Breast epithelium (tissue), 3 donors: ENCODE measurements around the gene SLC23A2.

Source experiments
- POLR2A ChIP-seq: fragments of 450-650 bp; IDR thresholded peaks from one replicate; pipeline ENCODE4 v1.6.1; 2016; ENCODE audit warnings: antibody characterized with exemption, mild to moderate bottlenecking, moderate library complexity
- POLR2AphosphoS5 ChIP-seq, 3 donors: sonication (generic); formaldehyde crosslinking; IDR thresholded peaks; one replicate each; pipeline ENCODE4 v1.6.1; 2017; ENCODE audit warnings: antibody characterized with exemption in 3 of 3
- TF ChIP-seq, protein P1 (sequence below), 3 donors: fragments of 450-650 bp; IDR thresholded peaks; one replicate each; pipeline ENCODE4 v1.5.1; 2016 to 2017; ENCODE audit warnings: antibody characterized with exemption in 3 of 3, mild to moderate bottlenecking in 3 of 3, moderate library complexity in 3 of 3

DNA sequence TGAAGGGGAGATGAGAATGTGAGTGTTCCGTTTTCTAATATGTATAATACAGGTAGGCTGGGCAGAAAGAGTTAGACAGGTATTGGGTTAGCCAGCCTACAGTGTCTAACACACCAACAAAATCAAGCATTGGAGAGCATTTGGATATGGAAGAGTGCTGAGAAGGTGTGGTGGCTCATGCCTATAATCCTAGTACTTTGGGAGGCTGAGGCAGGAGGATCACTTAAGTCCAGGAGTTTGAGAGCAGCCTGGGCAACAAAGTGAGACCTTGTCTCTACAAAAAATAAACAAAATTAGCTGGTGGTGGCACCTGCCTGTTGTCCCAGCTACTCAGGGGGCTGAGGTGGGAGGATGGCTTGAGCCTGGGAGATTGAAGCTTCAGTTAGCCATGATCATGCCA lies 38.6 kb upstream of the SLC23A2 start:
- TF ChIP-seq, protein P1, sequence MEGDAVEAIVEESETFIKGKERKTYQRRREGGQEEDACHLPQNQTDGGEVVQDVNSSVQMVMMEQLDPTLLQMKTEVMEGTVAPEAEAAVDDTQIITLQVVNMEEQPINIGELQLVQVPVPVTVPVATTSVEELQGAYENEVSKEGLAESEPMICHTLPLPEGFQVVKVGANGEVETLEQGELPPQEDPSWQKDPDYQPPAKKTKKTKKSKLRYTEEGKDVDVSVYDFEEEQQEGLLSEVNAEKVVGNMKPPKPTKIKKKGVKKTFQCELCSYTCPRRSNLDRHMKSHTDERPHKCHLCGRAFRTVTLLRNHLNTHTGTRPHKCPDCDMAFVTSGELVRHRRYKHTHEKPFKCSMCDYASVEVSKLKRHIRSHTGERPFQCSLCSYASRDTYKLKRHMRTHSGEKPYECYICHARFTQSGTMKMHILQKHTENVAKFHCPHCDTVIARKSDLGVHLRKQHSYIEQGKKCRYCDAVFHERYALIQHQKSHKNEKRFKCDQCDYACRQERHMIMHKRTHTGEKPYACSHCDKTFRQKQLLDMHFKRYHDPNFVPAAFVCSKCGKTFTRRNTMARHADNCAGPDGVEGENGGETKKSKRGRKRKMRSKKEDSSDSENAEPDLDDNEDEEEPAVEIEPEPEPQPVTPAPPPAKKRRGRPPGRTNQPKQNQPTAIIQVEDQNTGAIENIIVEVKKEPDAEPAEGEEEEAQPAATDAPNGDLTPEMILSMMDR (IDR thresholded peaks at IDR 0.05): no peak
- no peak for TF ChIP-seq POLR2AphosphoS5 (IDR thresholded peaks at IDR 0.05)
- no peak for TF ChIP-seq POLR2A
